GM12891 (cell line): ENCODE results near the gene CBY3.

ENCODE experiments used
- PAX5 ChIP-seq: IDR thresholded peaks from 2 replicates; pipeline ENCODE4 v1.6.1; 2011; ENCODE audit warnings: low read length, moderate library complexity, mild to moderate bottlenecking; ENCODE audit not compliant: insufficient read depth, severe bottlenecking
- POLR2A ChIP-seq: IDR thresholded peaks from 2 replicates; pipeline ENCODE4 v1.6.1; 2011; ENCODE audit warnings: low read depth, low read length, control low read depth
- POLR2AphosphoS5 ChIP-seq: IDR thresholded peaks from 2 replicates; pipeline ENCODE4 v1.6.1; 2011; ENCODE audit warnings: low read depth, low read length, control low read depth
- POU2F2 ChIP-seq: IDR thresholded peaks from 2 replicates; pipeline ENCODE4 v1.6.1; 2011; ENCODE audit warnings: low read depth, mild to moderate bottlenecking, control low read depth, low read length, moderate library complexity
- TAF1 ChIP-seq: IDR thresholded peaks from 2 replicates; pipeline ENCODE4 v1.6.1; 2011; ENCODE audit warnings: low read depth, low read length, control low read depth

GRCh38 chr5:179668391-179668790, 12.4 kb downstream of the CBY3 start:
- no peak for TF ChIP-seq POU2F2
- no peak for TF ChIP-seq POLR2AphosphoS5
- no peak for TF ChIP-seq PAX5
- TF ChIP-seq POLR2A, result no peak
- no peak for TF ChIP-seq TAF1
